Measurements from ENCODE around the gene MAST4.

Gene MAST4

DNA sequence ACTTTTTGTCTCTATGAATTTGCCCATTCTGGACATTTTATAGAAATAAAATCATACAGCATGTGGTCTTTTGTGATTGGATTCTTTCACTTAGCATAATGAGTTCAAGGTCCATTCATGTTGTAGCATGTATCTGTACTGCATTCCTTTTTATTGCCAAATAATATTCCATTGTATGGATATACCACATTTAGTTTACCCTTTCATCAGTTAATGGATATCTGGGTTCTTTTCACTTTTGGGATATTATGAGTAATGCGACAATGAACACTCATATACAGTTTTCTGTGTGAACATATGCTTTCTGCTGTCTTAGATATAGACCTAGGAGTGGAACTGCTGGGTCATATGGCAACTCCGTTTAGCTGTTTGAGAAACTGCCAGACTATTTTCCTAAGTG, 41.3 kb upstream of the MAST4 start:
- DNase-seq (ENCODE audit: low read depth in 2 of 2), result no peak
- TF ChIP-seq, protein P1, sequence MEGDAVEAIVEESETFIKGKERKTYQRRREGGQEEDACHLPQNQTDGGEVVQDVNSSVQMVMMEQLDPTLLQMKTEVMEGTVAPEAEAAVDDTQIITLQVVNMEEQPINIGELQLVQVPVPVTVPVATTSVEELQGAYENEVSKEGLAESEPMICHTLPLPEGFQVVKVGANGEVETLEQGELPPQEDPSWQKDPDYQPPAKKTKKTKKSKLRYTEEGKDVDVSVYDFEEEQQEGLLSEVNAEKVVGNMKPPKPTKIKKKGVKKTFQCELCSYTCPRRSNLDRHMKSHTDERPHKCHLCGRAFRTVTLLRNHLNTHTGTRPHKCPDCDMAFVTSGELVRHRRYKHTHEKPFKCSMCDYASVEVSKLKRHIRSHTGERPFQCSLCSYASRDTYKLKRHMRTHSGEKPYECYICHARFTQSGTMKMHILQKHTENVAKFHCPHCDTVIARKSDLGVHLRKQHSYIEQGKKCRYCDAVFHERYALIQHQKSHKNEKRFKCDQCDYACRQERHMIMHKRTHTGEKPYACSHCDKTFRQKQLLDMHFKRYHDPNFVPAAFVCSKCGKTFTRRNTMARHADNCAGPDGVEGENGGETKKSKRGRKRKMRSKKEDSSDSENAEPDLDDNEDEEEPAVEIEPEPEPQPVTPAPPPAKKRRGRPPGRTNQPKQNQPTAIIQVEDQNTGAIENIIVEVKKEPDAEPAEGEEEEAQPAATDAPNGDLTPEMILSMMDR (IDR thresholded peaks at IDR 0.05; ENCODE audit: low read depth, low read length), result no peak
- H3K4me3 ChIP-seq (replicated peaks in 1 of 2; ENCODE audit: low read depth in 2 of 2, low read length in 2 of 2), result no peak overlapping the region

DNA sequence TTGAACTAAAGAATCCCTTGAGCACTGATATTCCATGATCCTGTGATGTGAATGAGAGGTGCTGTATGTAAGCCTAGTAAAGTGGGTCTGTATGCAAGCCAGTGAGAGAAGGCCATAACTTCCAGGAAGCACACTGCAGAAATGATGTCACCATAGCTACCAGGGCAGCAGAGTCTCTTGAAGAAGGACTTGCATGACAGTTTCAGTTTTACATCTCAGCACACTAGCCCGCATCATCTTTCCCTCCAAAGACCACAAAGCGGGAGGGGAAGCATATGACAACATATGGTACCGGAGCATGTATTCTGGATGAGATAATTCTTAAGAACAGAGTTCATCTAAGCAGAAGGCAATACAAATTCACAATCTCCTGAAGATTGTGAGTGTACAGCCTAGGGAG, 37.6 kb upstream of the MAST4 start:
- DNase-seq (ENCODE audit: low read depth in 2 of 2), result peak in 1 of 2 donors; percentile 22
- TF ChIP-seq, protein P1 (IDR thresholded peaks at IDR 0.05; ENCODE audit: low read depth, low read length), result no peak

DNA sequence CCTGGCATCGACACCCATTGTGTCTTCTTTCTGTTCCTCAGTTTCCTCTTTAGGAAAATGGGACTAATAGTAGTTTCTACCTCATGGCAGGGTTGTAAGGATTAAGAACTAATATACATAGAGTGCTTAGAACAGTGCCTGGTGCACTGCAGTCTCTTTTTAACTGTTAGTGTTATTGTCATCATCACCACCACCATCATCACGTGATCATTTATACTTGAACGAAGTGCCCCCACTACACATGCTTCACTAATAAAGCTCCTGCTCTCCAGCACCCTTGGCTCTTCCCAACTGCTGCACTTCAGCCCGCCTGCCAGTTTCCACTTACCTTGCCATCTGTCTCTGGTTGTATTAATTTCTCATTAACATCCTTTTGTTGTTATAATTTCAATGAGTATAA, 35.8 kb upstream of the MAST4 start:
- TF ChIP-seq, protein P1 (IDR thresholded peaks at IDR 0.05; ENCODE audit: low read depth, low read length), result no peak
- no peak for DNase-seq (ENCODE audit: low read depth in 2 of 2)
- H3K4me3 ChIP-seq (replicated peaks in 1 of 2; ENCODE audit: low read depth in 2 of 2, low read length in 2 of 2), result no peak overlapping the region

More for the DNA sequence above, 37.6 kb upstream of the MAST4 start:
- no peak overlapping the region for H3K4me3 ChIP-seq (replicated peaks in 1 of 2; ENCODE audit: low read depth in 2 of 2, low read length in 2 of 2)

GRCh38 chr5:66561256-66561990, 34.8 kb upstream of the MAST4 start:
- DNase-seq (ENCODE audit: low read depth in 2 of 2), result peak in 1 of 2 donors; percentile 12
- no peak overlapping the region for H3K4me3 ChIP-seq (replicated peaks in 1 of 2; ENCODE audit: low read depth in 2 of 2, low read length in 2 of 2)
- TF ChIP-seq, protein P1 (IDR thresholded peaks at IDR 0.05; ENCODE audit: low read depth, low read length), result no peak

DNA sequence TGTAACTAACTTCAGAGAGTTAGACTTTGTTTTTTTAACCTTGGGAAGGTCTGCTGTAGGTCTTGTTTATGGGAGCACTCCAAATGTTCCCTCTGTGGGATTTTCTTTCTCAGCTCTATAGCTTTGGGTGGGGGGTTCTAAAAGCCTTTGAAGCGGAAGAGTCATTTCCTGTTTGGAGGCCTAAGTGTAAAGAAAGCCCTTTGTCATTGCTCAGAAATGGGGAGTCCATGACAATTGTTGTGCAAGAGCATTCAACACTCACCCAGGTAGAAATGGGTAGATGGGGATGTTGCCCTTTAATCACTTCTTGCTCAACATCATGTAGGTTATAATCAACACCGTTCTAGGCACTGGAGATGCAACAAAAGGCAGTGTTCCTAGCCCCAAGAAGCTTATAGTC, 30.3 kb upstream of the MAST4 start:
- no peak for DNase-seq (ENCODE audit: low read depth in 2 of 2)
- no peak overlapping the region for H3K4me3 ChIP-seq (replicated peaks in 1 of 2; ENCODE audit: low read depth in 2 of 2, low read length in 2 of 2)
- TF ChIP-seq, protein P1 (IDR thresholded peaks at IDR 0.05; ENCODE audit: low read depth, low read length), result no peak

GRCh38 chr5:66567474-66567873, 28.7 kb upstream of the MAST4 start:
- no peak overlapping the region for H3K4me3 ChIP-seq (replicated peaks in 1 of 2; ENCODE audit: low read depth in 2 of 2, low read length in 2 of 2)
- DNase-seq (ENCODE audit: low read depth in 2 of 2), result no peak
- TF ChIP-seq, protein P1 (IDR thresholded peaks at IDR 0.05; ENCODE audit: low read depth, low read length), result no peak

- H3K4me3 ChIP-seq (replicated peaks in 1 of 2; ENCODE audit: low read depth in 2 of 2, low read length in 2 of 2), result no peak overlapping the region
- DNase-seq (ENCODE audit: low read depth in 2 of 2), result peak in 1 of 2 donors; percentile 36
- TF ChIP-seq, protein P1 (IDR thresholded peaks at IDR 0.05; ENCODE audit: low read depth, low read length), result no peak
These were observed 26.0 kb upstream of the MAST4 start for GRCh38 chr5:66570201-66570600.
